Stimulated activated CD4-positive, alpha-beta T cell treated with anti-CD3 and anti-CD28 coated beads, Interleukin-2, amount 100 ng/mL, for 4 hours (primary cell): ENCODE data around the gene GALNT2.

Experiments used
- DNase-seq: peaks from one replicate; pipeline ENCODE4 v3.0.0-alpha.2; 2020; ENCODE audit warnings: low read depth

Gene GALNT2

GRCh38 chr1:230211436-230212145 is 144.6 kb downstream of the GALNT2 start:
- no peak for DNase-seq

GRCh38 chr1:230212405-230212936 is 145.4 kb downstream of the GALNT2 start:
- no peak for DNase-seq

DNA sequence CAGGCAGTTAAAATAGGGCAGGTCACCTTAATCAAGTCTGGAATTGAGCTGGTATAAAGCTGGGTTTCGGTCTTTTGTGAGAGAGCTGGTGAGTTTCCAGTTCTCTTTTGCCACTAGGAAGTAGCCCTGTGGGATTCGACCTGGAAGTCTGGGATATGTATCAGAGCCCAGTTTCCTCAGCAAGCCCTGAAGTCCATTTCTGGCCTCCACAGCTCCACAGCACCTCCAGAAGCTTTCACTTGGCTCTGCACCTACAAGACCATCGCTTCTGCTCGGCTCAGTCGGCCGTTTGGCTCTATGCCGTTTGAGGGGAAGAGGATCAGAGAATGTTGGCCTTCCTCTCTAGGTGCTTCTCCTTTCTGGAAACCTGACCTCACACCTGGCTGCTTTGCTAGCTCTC is 148.0 kb downstream of the GALNT2 start:
- DNase-seq: no peak

DNA sequence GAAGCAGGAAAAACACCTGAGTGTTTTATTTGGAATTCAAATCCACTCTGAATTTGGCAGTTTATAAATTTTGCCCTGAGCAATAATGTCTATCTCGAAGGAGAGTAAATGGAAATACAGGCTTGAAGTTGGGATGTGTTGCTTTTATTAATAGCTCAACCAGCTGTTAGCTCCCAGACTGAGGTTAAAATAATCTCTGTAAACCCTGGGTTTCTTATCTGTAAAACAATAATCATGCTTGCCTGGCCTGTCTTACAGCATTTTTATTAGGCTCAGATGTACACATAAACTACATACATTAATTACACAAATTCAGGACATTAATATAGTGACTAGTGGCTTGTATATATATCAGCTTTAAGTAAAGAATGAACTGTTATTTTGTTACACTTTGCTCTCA is 148.5 kb downstream of the GALNT2 start:
- no peak for DNase-seq

DNA sequence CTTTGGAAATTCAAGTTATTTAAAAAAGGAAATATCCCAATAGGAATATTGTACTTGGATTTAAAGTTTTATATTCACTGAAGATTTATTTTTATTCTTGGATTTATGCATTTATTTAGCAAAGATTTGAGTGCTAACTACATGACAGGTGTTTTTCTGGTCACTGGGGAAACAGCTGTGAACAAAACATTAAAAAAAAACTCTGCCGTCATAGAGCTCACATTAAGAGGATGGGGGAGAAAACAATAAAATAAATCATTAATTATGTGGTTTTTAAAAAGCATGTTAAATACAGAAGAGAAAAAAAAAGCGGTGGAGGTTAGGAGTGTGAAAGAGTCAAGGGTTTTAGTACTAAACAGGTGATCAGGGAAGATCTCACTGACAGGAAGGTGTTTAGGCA is 149.9 kb downstream of the GALNT2 start:
- no peak for DNase-seq

DNA sequence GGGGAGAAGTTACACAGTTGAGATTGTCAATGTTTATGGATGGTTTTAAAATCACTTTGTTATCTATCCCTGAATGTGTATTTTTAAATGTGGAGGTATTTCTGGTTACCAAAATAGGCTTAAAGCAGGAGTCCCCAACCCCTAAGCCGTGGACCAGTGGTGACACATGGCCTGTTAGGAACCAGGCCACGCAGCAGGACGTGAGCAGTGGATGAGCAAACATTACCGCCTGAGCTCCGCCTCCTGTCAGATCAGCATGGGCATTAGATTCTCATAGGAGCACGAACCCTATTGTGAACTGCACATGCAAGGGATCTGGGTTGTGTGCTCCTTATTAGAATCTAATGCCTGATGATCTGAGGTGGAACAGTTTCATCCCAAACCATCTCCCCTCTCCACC is 151.6 kb downstream of the GALNT2 start:
- DNase-seq: no peak

- no peak for DNase-seq
Observed at GRCh38 chr1:230219174-230220067, 152.4 kb downstream of the GALNT2 start.

DNA sequence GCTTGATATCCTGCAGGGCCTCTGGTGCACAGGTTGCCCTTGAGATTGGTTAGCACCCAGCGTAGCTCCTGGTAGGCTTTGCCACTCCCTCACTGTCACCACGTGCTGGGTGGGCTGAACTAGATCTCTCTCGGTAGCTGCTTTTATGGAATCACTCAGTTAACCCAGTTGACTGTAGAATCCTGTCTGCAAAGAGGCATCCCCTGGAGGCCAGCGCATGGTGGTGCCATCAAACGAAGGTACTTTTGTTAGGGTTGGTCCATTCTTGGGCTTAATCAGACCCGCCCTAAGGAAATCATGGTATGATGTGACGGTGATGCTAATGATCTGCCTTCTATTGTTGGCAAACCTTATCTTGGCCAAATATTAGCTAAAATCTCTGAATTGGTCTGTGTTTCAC is 153.4 kb downstream of the GALNT2 start:
- DNase-seq: no peak

DNA sequence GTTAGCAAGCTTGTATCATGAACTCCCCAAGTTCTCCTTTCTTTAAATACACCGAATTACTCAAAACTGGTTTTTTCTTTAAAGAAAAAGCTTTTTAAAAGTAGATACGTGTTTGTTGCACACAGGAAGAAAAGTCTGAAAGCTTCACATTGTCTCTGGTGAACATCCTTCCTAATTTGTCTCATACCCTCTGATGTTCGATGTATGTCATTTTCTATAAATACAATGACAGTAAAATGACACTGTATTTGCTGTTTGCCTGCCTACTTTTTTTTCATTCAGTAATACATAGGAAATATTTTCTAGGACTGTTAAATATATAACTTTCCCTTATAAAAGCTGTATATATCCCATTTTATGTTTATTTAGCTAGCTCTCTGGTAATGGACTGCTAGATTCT is 153.9 kb downstream of the GALNT2 start:
- no peak for DNase-seq

DNA sequence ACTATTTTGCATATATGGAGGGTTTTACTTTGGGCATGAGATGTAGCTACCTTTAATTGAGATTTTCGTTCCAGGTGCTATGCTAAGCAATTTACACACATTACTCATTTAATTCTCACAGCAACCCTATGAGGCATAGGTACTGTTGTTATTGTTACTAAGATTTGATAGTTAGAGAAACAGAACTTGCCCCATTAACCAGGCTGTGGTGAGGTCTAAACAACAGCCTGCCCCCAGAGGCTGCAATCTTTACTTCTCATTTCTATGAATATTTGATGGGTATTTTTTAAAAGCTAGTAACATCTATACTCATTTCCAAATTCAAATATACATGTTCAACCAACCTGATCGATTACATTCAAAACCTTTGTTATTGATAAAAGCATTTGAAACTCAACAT is 155.6 kb downstream of the GALNT2 start:
- no peak for DNase-seq

- DNase-seq: no peak
Observed at GRCh38 chr1:230224101-230224960, 157.3 kb downstream of the GALNT2 start.

DNA sequence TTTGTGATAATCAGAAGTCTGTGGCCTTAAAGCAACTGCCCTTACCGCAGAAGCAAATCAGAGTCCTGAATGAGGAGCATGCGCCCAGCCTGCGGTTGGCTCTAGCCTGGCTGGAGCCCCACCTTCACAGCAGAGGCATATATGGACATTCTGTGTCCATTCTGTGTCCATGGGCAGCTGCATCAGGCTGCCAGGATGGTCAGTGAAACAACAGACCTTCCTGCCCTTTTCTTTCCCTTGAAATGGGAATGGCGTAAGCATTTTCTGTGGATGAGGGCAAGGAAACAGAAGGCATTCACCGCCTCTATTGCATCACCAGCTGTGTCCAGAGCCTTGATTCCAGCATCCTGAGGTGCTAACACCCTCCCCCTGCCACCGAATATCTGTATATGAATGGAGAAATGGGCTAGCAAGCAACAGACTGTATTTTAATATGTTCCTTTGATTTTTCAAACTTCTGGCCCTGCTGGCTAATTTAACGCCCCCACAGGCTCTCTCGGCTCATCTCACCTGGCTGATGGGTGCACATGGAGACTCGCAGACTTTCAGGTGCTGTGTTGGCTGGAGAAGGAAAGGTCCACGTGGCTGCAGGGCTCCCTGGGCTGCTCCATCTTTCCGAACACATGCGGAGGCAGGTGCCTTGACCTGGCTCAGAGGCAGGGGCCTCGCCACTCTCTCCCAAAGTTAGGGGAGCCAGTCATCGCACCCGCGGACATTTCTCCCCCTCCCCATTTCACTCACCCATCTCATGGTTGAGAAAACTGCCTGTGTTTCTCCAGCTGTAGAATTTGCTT is 159.2 kb downstream of the GALNT2 start:
- DNase-seq: no peak

GRCh38 chr1:230226814-230227213 is 159.8 kb downstream of the GALNT2 start:
- DNase-seq: no peak

DNA sequence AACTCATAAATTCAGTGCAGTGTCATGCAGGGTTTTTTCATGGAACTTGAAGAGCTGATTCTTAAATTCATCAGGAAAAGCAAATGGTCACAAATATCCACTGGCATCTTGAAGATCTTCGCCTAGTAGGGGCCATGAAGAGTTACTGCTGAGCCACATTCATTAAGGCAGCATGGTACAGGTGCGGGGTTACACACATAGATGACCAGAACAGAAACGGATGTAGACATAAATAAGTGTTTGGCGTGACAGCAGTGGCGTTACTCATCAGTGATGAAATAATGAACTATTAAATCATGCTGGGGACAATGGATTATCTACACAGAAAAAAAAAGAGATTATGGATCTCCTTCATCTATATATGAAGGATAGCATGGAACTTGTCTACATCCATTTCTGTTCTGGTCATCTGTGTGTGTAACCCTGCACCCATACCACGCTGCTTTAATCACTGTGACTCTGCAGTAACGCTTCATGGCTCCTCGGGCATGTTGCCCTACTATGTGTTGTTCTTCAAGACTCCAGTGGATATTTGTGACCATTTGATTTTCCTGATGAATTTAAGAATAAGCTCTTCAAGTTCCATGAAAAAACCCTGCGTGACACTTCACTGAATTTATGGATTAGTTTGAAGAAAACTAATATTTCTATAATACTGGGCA is 161.3 kb downstream of the GALNT2 start:
- no peak for DNase-seq

DNA sequence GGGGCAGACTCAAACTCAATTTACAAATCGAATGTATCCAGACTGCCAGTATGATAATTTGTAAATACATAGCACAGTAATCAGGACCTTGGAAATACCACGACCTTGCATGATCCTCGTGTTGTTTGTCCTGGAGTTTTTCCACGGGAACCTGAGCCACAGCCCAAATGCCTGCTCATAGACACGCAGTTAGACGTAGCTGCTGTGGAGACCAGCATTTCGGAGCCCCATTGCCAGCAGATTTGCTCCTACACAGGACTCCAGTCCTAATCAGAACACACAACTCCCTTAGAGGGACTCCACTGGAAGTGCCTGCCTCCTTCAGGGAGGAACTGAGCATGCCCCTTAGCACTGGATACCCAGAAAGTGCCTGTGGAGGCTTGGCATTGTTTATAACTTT is 163.2 kb downstream of the GALNT2 start:
- no peak for DNase-seq

GRCh38 chr1:230230948-230231773 is 164.1 kb downstream of the GALNT2 start:
- no peak for DNase-seq

DNA sequence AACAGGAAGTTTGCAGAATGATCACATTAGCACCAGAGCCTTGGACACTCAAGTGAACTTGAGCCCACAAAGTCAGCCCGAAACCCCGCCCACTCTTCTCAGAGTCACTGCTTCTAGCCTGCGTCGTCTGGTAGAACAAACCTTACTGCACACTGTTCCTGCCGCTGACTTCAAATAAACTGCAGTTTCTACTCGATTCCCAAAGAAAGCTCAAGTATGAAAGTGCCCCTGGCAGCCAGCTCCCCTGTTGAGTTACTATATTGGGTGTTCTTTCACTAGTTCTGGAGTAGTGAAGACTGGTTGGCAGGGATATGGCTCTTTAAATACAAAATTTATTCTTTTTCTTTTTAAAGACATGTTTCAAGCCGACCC is 164.7 kb downstream of the GALNT2 start:
- DNase-seq: no peak

GRCh38 chr1:230232371-230232771 is 165.3 kb downstream of the GALNT2 start:
- no peak for DNase-seq

GRCh38 chr1:230233786-230234185 is 166.7 kb downstream of the GALNT2 start:
- DNase-seq: no peak

GRCh38 chr1:230235876-230236275 is 168.8 kb downstream of the GALNT2 start:
- no peak for DNase-seq
